GM18507 (cell line): ENCODE data around the gene DPY19L1.
"Not testable (repeated sequence)": the region's sequence is repeated elsewhere in the genome, so short reads cannot be mapped to it uniquely, and the experiment has no call there.

Experiments used
- DNase-seq: peaks from one replicate; pipeline ENCODE4 v3.0.0; 2011; ENCODE audit warnings: low read depth; ENCODE audit not compliant: insufficient read length; ENCODE audit errors: extremely low spot score
- FAIRE-seq: peaks from 2 replicates; lab custom pipeline; 2011; peaks lifted over from hg19 to GRCh38; lab: Jason Lieb, UNC

The DPY19L1 gene

DNA sequence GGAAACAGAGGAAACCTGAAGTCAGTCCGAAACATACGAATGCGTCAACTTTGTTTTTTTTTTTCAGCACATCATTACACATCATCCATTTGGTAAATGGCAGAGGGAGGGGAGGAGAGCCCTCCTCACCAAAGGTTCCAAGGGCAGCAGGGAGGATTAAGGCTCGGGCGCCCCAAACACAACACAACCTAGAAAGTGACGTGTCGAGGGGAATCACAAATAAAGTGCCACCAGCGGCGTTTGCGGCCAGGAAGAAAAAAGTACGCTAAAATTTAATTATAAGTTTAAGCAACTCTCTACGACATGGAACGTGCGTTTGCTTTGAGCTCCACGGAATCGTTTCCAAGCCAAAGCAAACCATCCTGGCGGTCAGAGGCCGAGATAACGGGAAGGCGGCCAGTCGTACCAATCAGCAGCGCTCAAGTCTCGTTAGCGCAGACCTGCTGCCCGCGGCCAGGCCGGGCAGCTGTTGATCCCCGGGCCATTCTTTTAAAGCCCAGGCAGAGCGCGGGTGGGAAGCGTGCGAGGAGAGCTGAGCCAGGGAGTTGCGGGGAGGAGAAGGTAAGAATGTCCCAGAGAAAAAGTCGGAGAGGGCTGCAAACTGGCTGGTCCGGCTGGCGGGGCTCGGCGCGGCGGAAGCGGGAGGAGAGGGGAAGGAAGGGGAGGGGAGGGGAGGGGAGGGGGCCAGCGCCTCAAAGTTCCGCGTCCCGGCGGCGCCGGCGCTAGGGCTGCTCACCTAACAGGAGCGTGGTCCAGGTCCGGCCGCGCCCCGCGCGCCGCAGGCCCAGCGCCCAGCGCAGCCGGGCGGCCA, 719 bp downstream of the DPY19L1 start:
- FAIRE-seq (peak; percentile 21), DNase-seq (no peak)

GRCh38 chr7:35035511-35035961, 1.7 kb downstream of the DPY19L1 start:
- FAIRE-seq, result peak; percentile 87
- DNase-seq, result no peak

DNA sequence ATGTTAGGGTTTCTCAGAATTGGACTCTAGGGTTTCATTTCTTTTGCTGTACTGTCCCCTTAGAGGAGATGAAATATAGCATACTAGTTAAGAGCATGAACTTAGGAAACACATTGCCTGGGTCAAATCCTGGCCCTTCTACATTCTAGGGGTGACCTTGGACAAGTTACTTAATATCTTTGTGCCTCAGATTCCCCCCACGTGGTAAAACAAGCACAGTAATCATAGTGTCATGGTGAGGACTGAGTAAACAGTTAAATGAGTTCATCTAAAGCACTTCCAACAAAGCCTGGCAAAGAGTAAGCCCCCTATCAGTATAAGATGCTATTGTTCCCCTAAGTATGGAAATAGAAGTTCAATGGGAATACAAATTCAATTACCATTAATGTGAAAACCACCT, 5.1 kb downstream of the DPY19L1 start:
- FAIRE-seq (no peak), DNase-seq (no peak)

DNA sequence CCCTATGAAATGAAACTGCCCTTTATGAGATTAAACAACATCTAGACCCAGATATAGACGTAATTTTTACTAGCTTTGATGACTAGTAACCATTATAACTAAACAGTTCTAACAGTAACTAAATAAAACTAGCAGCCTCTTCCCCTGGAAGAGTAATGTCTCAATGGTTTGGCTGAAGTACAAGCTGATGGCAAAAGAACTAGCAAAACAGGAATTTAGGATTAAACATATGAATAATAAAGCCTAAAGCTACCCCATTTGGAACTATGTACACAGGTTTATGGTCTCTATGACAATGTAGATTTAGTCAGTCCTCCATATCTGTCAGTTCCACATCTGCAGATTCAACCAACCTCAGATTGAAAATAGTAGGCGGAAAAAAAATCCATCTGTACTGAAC, 6.4 kb downstream of the DPY19L1 start:
- FAIRE-seq (no peak), DNase-seq (no peak)

- FAIRE-seq (no peak), DNase-seq (no peak)
Observed at GRCh38 chr7:35029311-35029710, 8.0 kb downstream of the DPY19L1 start.

DNA sequence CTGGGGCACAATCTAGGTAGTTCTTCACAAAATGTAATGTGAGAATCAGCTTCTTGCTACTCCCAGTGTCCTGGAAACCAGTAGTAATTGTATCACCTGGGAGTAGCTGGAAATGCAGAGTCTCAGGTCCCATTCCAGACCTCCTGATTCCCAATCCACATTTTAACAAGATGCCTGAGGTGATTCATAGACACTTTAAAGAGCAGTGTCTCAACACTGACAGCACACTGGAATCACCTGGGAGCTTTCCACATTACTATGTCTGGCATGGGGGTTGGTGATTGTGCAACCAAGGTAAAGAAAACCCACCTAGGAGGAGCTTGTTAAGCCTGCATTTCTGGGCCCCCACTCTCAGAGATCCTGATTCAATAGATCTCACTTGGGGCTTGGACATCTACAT, 11.1 kb downstream of the DPY19L1 start:
- FAIRE-seq, result no peak
- no peak for DNase-seq

GRCh38 chr7:35025369-35025870, 11.9 kb downstream of the DPY19L1 start:
- FAIRE-seq, result no peak
- DNase-seq, result no peak

GRCh38 chr7:35024298-35024697, 13.0 kb downstream of the DPY19L1 start:
- DNase-seq, result no peak
- peak; percentile 42 for FAIRE-seq

DNA sequence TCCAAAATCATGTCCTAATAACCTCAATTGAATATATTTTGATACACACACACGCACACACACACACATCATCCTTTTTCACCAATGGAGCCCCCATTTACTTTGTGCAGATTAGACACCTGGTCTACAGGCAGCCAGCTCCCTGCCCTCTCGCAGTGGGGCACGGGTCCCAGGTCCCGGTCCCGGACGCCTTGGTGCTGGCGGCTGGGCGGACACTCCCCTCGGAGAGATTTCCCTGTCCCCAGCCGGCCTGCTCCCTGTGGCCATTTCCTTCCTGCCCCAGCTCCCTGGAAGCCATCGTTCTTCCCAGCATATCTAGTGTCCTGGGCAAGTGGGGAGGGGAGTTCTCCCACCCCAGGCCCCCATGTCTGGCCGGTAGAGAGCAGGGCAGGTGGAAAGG, 14.6 kb downstream of the DPY19L1 start:
- DNase-seq, result no peak
- no peak for FAIRE-seq

GRCh38 chr7:35021445-35021844, 15.8 kb downstream of the DPY19L1 start:
- FAIRE-seq (no peak), DNase-seq (no peak)

GRCh38 chr7:35019801-35020200, 17.5 kb downstream of the DPY19L1 start:
- no peak for DNase-seq
- FAIRE-seq, result no peak

DNA sequence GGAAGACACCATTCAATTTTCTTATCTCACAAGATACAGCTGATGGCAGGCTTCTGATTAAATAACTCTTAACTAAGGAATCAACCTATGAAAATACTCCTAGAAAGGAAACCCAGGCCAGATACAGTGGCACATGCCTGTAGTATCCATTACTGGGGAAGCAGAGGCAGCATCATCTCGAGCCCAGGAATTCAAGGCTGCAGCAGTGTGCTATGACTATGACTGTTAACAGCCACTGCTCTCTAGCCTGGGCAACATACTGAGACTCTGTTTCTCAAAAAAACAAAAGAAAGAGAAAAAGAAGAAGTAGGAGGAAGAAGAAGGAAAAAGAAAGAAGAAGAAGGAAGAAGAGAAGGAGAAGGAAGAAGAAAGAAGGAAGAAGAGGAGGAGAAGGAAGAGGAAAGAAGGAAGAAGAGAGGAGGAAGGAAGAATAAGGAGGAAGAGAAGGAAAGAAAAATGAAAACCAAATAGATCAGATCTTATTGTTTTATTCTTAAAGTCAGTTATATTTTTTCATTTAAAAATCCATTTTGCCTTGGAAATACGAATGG, 18.0 kb downstream of the DPY19L1 start:
- DNase-seq (no peak), FAIRE-seq (no peak)

GRCh38 chr7:35015346-35015859, 21.9 kb downstream of the DPY19L1 start:
- DNase-seq (no peak), FAIRE-seq (no peak)

DNA sequence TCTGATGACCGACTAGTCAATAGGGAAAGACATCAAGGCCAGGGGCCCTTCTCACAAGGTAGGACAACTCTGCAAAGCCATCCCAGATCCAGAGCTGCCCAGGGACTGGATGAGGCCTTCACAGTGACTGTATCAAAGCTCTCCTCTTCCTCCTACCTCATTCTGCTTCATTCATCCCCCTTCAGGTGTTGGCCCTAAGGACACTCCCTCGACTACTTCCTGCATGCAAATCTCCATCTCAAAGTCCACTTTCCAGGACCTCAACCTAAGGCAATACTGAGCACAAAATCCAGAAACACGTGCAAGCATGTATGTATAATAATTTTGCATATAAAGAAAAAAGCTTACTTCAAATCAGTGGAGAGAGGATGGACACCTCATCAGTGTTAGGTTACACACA, 25.1 kb downstream of the DPY19L1 start:
- DNase-seq (no peak), FAIRE-seq (no peak)

- FAIRE-seq, result no peak
Observed at GRCh38 chr7:35011085-35011484, 26.2 kb downstream of the DPY19L1 start.

GRCh38 chr7:35007768-35008167, 29.5 kb downstream of the DPY19L1 start:
- DNase-seq, result no peak
- no peak for FAIRE-seq

More at GRCh38 chr7:35011085-35011484, 26.2 kb downstream of the DPY19L1 start:
- no peak for DNase-seq

DNA sequence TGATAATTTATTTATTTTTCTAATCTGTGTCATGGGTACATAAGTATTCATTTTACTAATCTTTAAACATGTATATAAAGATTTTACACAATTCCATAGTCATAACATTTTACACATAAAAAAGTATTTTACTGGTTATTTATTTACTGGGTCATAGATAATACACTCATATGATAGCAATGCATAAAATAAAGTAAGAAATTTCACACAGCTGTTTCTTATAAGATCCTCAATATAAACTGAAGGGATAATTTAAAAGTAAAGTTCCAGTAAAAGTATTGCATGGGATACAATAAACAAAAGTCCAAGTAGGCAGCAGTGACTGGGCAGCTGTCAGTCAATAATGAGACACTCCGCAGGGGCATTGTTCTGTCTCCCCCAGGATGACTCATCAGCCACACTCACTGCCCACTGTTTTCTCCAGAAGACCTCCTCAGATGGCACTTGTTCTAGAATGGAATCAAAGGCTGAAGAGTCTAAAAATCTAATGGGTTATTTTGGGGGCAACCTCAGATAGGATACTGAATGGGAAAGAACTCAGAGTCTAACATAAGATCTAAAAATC, 32.7 kb downstream of the DPY19L1 start:
- no peak for DNase-seq
- FAIRE-seq, result no peak

DNA sequence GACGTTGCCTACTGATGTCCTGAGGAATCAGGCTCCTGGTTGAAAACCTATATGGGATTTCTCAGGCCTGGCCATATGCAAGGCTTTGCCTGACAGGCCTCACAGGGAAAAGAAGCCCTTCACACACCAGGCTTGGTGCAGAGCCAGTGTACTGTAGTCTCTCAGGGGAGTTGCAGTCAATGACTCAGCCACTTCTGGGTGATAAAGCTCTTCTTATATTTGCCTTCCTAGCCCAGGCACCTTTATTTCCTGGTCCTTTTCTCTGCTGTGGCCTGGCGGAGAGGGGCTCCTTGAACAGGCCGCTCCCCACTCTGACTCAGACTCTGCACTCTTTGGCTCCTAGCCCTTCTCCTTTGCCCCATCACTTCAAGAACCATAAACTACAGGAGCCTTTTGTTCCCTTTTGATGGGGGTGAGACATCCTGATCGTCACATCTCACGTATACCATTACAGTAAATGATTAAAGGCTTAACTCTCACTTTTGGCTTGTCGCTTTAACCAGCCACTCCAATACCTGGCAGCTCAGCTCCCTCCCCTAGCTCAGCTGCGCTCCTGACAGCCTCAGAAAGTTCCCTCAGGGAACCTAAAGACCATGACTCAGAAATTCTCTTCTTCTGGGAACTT, 33.5 kb downstream of the DPY19L1 start:
- FAIRE-seq (peak; percentile 29), DNase-seq (no peak)

- not testable (repeated sequence) for FAIRE-seq, DNase-seq
Observed at GRCh38 chr7:35003177-35003650, 34.1 kb downstream of the DPY19L1 start.

DNA sequence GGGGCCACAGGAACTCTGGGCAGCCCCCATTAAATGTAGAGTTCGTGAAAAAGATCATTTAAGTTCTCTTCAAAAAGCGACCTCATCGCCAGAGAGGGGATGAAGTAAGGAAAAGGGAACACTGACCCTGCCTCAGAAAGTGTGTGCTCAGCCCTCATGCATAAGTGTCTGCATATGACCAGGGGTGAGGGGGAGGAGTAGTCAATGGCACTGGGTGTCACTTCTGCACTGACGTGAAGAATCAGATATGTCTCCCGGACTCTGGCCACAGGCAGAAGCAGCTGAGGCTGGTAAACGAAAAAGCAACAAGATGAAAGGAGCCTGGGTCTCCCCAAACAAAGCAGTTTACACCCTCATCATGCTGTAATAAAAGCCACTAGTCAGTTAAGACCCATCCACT, 39.0 kb downstream of the DPY19L1 start:
- DNase-seq, FAIRE-seq: not testable (repeated sequence)
